Duodenal mucosa (tissue), 2 donors: ENCODE measurements around the gene CUEDC1.

Experiments
- H3K27ac ChIP-seq: one replicate; pipeline ENCODE4 v1.7.0; 2013; ENCODE audit warnings: low read depth, low read length
- H3K27me3 ChIP-seq, 2 donors: one replicate each; pipeline ENCODE4 v1.7.0; 2013; ENCODE audit warnings: low read length in 2 of 2, control low read depth in 1 of 2; ENCODE audit not compliant: insufficient read depth in 2 of 2, control insufficient read depth in 1 of 2
- H3K36me3 ChIP-seq, 2 donors: one replicate each; pipeline ENCODE4 v1.7.0; 2013; ENCODE audit warnings: low read length in 2 of 2, control low read depth in 1 of 2; ENCODE audit not compliant: insufficient read depth in 2 of 2, control insufficient read depth in 1 of 2
- H3K4me1 ChIP-seq, 2 donors: one replicate each; pipeline ENCODE4 v1.7.0; 2013; ENCODE audit warnings: low read length in 2 of 2, control low read depth in 1 of 2; ENCODE audit not compliant: insufficient read depth in 2 of 2, control insufficient read depth in 1 of 2
- H3K4me3 ChIP-seq, 2 donors: one replicate each; pipeline ENCODE4 v1.7.0; 2013; ENCODE audit warnings: low read length in 2 of 2, low read depth in 1 of 2
- H3K9ac ChIP-seq, 2 donors: one replicate each; pipeline ENCODE4 v1.7.0; 2013; ENCODE audit warnings: low read length in 2 of 2, low read depth in 1 of 2
- H3K9me3 ChIP-seq, 2 donors: one replicate each; pipeline ENCODE4 v1.7.0; 2013; ENCODE audit warnings: low read length in 2 of 2, control low read depth in 1 of 2; ENCODE audit not compliant: control insufficient read depth in 1 of 2

The CUEDC1 gene

DNA sequence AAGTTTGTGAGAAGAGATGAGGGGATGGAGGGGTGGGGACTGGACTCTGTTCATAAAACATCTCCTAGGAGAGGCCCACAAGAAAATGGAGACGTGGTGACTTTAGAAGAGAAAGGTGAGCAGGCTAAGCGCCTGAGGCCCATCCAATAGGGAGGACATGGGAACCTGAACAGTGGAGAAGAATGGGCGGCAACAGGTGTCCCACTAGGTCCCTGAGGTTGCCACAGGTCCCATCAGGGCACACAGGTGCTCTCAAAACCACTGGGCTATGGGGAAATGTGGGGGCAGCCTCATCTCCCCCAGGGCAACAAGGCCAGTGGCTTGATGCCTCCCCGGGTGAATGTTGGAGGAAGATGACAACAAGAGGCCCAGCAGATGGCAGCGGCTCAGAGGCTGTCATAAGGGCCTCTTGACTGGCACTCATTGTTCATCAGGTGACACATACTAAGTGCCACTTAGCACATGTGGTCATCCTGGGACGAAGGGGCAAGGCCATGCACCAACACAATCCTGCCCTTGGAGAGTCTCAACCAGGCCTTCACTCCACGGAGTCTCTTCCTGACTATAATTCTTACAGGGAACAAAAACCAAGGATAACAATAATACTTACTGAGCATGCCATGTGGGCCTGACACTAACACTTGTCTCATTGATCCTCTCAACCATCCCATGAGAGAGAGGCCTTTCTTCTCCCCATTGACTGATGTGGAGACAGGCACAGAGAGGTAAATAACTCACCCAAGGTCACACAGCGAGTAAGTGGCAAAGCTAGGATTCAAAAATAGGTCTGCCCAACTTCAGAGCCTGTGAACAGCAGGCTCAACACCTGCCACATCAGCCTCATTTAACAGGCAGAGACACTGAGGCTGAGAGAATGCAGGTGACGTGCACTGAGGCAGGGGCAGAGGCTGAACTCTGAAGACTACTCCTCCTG is 38.0 kb downstream of the CUEDC1 start:
- Histone ChIP-seq H3K9me3 (no peaks in the 10 kb centered on the region), H3K27ac (no peak overlapping the region), H3K9ac (no peak overlapping the region), H3K27me3 (no peaks in the 10 kb centered on the region), H3K4me3 (no peak overlapping the region), H3K36me3 (no peaks in the 10 kb centered on the region), H3K4me1 (peaks cover 27 to 47% of the 10 kb centered on the region in 2 donors)

DNA sequence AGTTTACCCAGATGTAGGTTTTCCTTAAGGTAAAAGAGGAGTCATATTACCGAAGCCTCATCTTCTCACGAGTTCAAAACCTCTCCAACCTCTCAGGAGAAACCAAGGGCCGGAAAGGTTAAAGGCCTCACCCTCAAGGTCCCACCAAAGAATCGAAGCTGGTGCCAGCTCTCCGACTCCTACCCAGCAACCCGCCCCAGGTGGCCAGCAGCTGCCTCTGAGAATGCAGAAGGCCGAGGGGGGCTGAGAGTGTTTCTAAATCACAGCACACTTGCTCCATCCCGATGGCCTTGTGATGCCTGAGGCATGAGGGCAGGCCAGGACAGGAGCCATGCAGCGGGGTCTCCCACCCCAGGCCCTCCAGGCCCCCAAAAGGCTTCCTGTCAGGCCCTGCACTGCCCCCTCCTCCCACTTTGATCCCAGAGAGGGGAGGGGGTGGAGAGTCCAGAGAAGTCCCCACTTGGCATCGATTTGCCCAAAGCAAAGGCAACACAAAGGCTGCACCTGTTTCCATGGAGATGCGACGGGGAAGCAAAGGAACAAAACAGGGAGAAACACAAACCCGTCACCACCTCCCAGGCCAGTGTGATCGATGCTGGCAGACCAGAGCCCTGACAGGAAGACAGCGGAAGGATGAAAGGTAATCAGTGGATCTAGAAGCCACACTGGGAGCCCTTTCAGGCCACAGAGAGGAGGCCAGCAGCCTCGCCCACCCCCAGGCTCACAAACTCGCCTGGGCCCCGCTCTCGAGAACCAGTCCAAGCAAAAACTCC is 39.0 kb downstream of the CUEDC1 start:
- H3K4me3 ChIP-seq = no peak overlapping the region
- no peak overlapping the region for H3K27ac ChIP-seq
- H3K36me3 ChIP-seq = no peaks in the 10 kb centered on the region
- H3K9ac ChIP-seq = no peak overlapping the region
- peaks cover 24 to 42% of the 10 kb centered on the region in 2 donors for H3K4me1 ChIP-seq
- no peaks in the 10 kb centered on the region for H3K9me3 ChIP-seq
- H3K27me3 ChIP-seq = no peaks in the 10 kb centered on the region

DNA sequence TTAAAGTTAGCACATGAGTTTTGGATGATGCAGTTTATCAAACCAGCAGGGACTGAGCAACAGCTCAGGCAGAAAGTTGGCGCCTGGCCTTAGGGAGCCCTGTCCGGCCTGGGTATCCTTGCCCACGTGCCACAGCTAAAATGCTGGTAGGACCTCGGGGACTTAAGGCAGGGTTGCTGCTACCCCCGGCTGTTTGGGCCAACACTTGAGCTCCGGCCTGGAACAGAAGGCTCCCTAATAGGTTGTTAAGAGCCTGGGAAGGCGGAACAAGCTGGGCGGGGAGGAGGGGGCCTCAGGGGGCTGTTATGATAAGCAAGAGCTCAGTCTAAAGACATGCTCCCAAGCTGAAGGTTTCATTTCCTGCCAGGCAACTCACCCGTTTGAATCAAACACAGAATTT is 39.7 kb downstream of the CUEDC1 start:
- Histone ChIP-seq H3K36me3 (no peaks in the 10 kb centered on the region), H3K27ac (no peak overlapping the region), H3K4me1 (peaks cover 21 to 37% of the 10 kb centered on the region in 2 donors), H3K27me3 (no peaks in the 10 kb centered on the region), H3K9me3 (no peaks in the 10 kb centered on the region), H3K4me3 (no peak overlapping the region), H3K9ac (no peak overlapping the region)

DNA sequence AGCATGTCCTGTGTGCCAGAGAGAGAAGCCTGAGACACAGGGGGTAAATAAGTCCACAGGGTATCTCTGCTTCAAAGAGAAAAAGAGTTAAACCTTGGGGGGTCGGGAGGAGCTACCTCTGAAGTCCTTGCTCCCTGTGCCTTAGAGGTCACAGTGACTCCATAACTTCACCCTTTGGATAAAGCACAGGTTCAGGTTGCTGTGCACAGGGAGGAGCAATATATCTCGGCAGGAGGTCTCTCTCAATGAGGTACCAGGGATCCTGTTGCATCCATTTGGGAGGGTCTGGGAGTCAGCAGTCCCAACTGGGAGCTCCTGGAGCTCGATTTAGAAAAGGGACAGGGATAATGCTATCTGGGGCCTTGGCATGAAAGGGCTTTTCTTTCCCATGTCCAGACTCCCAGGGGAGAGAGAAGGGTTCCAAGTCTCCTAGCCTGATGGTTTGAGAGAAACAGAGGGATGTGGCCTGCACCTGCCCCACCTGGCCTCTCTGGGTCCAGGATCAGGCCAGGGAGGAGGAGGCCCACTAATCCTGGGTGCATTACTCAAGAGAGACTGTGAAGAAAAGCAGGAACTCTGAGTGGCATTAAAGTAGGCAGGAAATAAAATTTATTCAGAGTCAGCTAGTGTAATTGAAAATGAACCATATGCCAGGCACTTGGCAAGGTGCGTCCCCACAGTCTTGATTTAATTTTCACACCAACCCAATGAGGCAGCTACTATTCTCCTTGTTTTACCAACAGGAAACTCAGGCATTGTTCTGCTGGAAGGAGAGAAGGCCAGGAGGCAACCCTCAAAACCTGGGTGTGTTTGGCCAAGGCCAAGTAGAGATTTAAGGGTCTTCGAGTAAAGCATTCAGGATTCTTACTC is 40.7 kb downstream of the CUEDC1 start:
- peaks cover 21 to 37% of the 10 kb centered on the region in 2 donors for H3K4me1 ChIP-seq
- no peak overlapping the region for H3K27ac ChIP-seq
- H3K9me3 ChIP-seq = no peaks in the 10 kb centered on the region
- H3K27me3 ChIP-seq = no peaks in the 10 kb centered on the region
- no peak overlapping the region for H3K4me3 ChIP-seq
- no peaks in the 10 kb centered on the region for H3K36me3 ChIP-seq
- H3K9ac ChIP-seq = no peak overlapping the region

DNA sequence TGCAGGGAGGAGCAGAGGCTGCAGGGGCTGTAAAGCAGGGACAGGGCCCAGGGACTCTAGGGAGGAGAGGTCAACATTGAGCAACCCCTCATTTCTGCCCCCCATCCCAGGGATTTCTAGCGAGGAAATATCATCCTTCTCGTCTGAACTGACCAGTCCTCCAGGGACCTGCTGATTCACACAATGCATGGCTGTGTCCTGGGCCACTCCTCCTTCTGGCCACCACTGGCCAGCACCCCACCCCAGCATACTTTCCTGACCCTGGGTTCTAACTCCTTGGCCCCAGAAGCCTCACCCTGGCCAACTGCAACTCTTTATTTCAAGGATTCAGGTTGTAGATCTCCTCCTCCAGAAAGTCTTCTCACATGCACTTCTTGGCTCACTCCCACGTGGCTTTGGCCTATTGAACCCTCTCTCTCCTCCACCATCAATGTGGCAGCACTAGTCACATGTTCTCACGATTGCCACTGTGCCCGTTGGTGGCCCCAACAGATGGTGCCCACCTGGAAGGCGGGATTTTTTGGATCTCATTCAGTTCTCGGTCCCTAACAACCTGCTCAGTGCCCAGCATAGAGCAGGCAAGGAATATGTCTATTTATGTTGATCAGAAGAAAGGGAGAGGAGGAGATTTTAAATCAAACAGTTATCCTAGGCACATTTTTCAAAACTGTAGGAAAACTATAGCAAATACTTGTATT is 41.5 kb downstream of the CUEDC1 start:
- no peak overlapping the region for H3K27ac ChIP-seq
- no peaks in the 10 kb centered on the region for H3K36me3 ChIP-seq
- H3K9me3 ChIP-seq = no peaks in the 10 kb centered on the region
- no peak overlapping the region for H3K9ac ChIP-seq
- no peak overlapping the region for H3K4me3 ChIP-seq
- peaks cover 21 to 37% of the 10 kb centered on the region in 2 donors for H3K4me1 ChIP-seq
- H3K27me3 ChIP-seq = no peaks in the 10 kb centered on the region

DNA sequence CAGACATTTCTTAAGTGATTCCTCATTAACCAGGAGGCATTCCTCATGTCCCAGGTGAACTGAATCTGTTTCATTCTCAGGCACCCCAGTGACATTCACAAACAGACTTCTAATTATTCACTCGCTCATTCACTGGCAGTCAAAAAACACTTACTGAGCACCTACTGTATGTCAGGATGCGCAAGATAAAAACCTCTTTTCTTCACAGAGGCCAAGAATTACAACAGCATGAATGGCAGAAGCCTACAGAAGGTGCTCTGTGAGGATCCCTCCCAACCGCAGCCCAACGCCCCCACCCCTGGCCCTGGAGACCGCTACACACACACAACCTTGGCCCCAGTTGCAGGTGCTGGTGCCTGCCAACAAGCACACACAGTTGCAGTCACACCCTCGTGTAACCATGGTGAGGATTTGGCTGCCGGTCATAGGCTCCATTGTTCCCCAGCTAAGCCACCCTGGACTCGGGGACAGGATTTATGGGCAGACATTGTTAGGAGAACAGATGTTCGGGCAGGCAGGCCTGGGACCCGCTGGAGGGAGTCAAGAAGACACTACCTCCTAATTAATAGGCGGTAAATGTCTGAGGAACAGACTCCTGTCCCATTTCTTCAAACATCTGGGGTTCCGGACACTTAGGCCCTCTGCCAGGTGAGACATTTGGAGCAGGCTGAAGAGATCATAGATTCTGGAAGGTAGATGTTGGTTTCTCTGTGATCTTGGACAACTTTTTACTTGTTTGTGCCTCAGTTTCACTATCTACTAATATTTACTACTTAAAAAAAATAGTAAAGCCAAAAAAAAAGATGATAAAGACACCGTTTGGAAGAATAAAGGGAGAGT is 43.2 kb downstream of the CUEDC1 start:
- H3K4me1 ChIP-seq = peaks cover 16 to 28% of the 10 kb centered on the region in 2 donors
- peak overlapping the region; percentile 60 for H3K27ac ChIP-seq
- H3K9me3 ChIP-seq = no peaks in the 10 kb centered on the region
- no peak overlapping the region for H3K4me3 ChIP-seq
- peak overlapping the region in 1 of 2 donors; percentile 38 for H3K9ac ChIP-seq
- no peaks in the 10 kb centered on the region for H3K27me3 ChIP-seq
- no peaks in the 10 kb centered on the region for H3K36me3 ChIP-seq

DNA sequence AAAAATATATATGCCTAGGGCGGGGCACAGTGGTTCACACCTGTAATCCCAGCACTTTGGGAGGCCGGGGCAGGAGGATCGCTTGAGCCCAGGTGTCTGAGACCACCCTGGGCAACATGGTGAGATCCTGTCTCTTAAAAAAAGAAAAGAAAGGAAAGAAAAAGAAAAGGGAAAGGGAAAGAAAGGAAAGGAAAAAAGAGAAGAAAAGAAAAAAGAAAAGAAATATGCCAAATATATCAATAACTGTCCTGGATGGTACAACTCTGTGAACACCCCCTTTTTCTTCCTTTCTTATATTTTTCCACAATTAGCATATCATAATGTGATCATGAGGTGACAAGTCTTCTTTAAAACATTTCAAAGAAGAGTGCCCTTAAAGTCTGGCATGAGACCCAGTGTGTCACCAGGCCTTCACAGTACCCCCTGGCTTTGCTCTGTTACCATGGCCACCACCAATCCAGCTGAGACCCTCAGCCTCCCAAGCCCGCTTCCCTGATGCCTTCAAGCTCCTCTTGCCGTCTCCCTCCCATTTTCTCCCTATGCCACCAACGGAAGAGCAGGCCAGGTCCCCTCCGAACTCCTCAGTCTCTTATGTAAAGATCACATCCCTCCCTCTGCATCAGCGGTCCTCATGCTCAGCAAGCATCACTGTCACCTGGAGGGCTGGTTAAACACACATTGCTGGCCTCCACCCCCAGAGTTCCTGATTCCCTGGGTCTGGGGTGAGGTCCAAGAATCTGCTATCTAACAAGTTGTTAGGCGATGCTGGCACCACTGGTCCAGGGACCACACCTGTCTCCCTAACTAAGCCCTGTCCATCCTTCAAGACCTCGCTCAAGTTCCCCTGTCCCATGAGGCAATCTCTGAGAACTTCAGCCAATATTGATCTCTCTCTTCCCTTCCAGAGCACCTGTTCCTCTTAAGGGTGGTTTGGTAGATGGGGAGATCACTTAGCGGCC is 44.5 kb downstream of the CUEDC1 start:
- Histone ChIP-seq H3K27ac (no peak overlapping the region), H3K9ac (no peak overlapping the region), H3K36me3 (no peaks in the 10 kb centered on the region), H3K4me1 (peaks cover 16 to 25% of the 10 kb centered on the region in 2 donors), H3K4me3 (no peak overlapping the region), H3K27me3 (no peaks in the 10 kb centered on the region), H3K9me3 (no peaks in the 10 kb centered on the region)

DNA sequence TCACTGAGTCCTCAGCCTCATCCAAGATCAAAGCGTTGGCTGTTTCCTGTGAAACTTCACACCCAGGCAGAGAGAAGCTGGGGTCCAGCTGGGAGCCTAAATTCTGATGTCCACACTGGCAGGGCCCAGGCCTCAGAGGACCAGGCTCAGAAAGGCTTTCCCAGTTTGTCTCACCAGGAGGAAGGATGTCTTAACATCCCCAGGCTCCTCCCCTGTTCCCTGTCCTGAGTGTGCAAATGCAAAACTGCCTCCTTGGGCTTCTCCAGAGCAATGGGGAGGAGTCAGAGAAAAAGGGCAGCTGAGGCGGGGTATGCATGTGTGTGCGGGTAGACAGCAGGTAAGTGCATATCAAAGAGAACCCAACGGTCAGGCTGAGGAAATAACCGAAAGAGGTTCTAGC is 45.7 kb downstream of the CUEDC1 start:
- no peak overlapping the region for H3K9ac ChIP-seq
- no peaks in the 10 kb centered on the region for H3K36me3 ChIP-seq
- H3K4me1 ChIP-seq = peaks cover 28 to 32% of the 10 kb centered on the region in 2 donors
- no peak overlapping the region for H3K4me3 ChIP-seq
- no peaks in the 10 kb centered on the region for H3K9me3 ChIP-seq
- no peak overlapping the region for H3K27ac ChIP-seq
- H3K27me3 ChIP-seq = no peaks in the 10 kb centered on the region
